Cardiac septum (tissue), 1 donor: Measurements from ENCODE around the gene CUEDC1. TPM values are rescaled to one million over a fixed set of nuclear protein-coding genes. Genes with fewer than 3 reads are reported as not detected.

Experiments
- DNase-seq: peaks from one replicate; pipeline ENCODE4 v3.0.0-alpha.2; 2020; ENCODE audit warnings: low spot score
- intact Hi-C: fragments of 100-400 bp; cut with DNase I; formaldehyde crosslinking; loops from one replicate; pipeline ENCODE4 v1.14.0; 2022
- total RNA-seq: library from RNA; stranded (reverse); fragmentation: NEBNext Ultra II Directional; extraction: Animal tissue kit (Norgen Biotek cat#: 25700); gene quantifications from one replicate; pipeline ENCODE4 v1.2.1, GENCODE V29; 2021
- donor health status: DM: no; HTN: no; CAD: no.

CUEDC1 gene
- total RNA-seq, 1 donor from 2014 or later, result 46.6 TPM

- no peak for DNase-seq
- intact Hi-C loops, result no loop called here
Observed at GRCh38 chr17:57873261-57874057, 81.8 kb downstream of the CUEDC1 start.

- DNase-seq, result no peak
- intact Hi-C loops, result no loop called here
Observed at GRCh38 chr17:57872536-57872935, 82.7 kb downstream of the CUEDC1 start.

DNA sequence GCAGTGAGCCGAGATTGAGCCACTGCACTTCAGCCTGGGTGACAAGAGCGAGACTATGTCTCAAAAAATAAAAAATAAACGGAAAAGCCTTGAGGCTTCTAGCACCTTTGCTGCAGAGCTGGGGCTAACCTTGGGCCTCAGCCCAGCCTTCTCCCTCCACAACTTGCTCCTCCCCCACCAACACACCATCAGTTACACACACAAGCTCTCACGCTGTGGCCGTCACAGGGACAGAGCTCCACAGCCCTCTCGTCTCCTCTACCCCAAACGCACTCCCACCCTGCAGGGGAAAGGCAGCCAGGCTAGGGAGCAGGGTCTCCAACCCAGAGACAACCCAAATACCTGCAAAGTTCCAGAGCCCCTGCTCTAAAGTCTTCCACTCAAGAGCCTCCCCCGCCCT, 83.3 kb downstream of the CUEDC1 start:
- intact Hi-C loops, result no loop called here
- DNase-seq, result no peak

GRCh38 chr17:57871155-57871554, 84.1 kb downstream of the CUEDC1 start:
- no peak for DNase-seq
- intact Hi-C loops, result no loop called here

DNA sequence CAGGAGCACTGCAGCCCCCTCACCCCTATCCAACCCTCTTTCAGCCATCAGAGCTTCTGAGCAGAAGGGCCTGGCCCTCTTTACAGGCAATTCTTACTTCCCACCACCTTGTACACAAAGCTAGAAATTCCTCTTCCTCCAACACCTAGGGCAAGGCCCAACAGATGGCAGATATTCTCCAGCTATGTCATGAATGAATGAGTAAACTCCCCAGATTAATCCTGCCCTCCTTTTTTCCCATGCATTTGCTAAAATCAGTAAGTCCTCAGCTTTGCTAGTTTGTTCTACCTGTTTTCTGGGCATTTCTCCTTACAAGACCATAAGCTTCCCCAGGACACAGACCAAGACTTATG, 85.0 kb downstream of the CUEDC1 start:
- DNase-seq, result no peak
- intact Hi-C loops, result no loop called here

DNA sequence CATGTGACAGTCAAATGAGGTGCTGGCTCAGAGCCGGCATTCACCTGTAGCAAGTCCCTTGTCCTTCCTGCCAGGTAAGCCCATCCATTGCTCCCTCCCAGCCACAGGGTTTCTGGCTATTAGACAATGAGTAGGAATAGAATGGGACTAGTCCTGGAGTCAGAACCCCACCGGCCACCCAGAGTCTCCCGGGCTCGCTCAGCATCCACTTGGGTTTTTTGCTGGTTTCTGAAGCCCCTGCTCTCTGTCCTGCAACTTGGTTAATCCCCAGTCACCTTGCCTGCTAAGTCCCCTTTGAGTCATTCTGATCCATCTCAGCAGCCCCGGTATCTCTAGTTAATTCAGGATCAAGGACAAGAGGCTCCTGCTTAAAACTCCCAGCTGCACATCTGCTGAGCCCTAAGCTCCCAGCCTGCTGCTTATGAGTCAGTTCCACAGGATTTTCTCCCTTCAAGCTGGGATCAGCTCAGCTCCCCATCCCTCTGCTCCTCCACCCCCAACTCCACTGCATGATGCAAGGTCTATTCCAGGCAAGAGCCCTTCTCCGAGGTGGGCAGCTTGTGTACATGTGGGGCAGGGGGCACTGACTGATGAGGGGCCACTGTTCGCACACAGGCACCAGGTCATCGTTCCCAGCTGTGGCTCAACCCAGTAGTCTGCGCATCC, 85.5 kb downstream of the CUEDC1 start:
- DNase-seq, result no peak
- intact Hi-C loops, result no loop called here

GRCh38 chr17:57868910-57869616, 86.1 kb downstream of the CUEDC1 start:
- intact Hi-C loops, result no loop called here
- no peak for DNase-seq

GRCh38 chr17:57868007-57868909, 87.0 kb downstream of the CUEDC1 start:
- intact Hi-C loops, result no loop called here
- peak; percentile 89 for DNase-seq

GRCh38 chr17:57867126-57867525, 88.1 kb downstream of the CUEDC1 start:
- intact Hi-C loops, result no loop called here
- no peak for DNase-seq

GRCh38 chr17:57866723-57867122, 88.5 kb downstream of the CUEDC1 start:
- DNase-seq, result no peak
- intact Hi-C loops, result no loop called here

DNA sequence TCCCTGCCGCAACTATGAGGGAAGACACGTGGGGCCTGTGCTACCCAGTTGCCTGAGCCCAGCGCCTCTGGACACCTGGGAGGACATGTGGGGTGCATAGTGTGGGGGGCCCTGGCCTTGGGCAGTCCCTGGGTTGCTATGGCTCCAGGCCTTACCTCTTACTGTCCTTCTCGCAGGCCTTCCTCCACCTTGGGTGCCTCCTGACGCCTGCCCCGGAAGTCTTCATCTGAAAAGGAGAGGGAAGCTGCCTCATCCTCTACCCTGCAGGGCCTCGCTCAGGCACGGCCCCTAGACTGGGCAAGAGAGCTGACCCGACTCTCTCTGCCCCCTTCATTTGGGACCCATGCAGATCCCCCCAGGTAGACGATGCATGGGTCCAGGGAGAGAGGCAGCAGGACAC, 88.9 kb downstream of the CUEDC1 start:
- no peak for DNase-seq
- intact Hi-C loops, result no loop called here

- no peak for DNase-seq
- intact Hi-C loops, result no loop called here
Observed at GRCh38 chr17:57864273-57864672, 90.9 kb downstream of the CUEDC1 start.

DNA sequence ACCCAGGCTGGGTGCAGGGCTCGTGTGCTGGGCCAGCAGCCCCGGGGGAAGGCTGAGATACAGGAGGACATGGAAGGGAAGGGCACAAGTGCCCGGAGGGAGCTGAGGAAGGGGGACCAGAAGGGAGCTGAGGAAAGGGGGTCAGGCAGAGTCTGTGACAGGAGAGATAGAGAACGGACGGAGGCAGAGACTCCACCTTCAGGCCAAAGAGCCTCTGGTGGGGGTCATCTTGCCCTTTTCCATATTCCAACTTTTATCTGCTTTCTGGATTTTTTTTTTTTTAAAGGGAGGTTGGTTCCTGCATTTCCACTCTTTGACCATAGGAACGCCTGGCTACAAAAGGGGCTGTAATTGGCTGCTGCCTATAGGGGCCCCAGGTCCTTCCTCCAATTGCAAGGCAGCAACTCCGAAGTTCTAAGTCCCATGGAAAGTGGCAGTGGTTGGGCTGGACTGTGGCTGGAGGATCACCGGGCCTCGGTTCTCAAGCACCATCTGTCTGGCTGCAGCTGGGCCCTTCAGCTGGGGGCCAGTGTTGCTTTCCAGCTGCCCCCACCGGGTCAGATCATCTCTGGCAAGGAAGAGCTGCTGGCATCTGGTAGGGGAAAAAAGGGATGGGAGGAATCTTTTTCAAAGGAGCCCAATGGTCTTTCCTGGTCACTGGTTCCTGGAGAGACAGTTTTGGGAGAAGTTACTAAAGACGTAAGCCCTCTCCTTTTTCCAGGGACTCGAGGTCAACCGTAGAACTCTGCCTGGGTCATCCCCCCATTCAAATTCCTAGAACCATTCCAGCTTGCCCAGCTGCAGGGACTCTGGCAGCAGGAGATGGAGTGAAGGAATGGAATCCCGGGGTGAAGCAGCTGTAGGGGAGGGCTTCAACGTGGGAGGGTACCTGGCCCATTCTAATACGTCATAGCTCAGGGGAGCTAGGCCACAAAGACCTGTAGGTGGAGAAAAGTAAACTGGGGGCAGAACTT, 92.2 kb downstream of the CUEDC1 start:
- intact Hi-C loops, result no loop called here
- DNase-seq, result no peak

- peak; percentile 85 for DNase-seq
- intact Hi-C loops, result no loop called here
Observed at GRCh38 chr17:57861790-57862693, 93.2 kb downstream of the CUEDC1 start.

DNA sequence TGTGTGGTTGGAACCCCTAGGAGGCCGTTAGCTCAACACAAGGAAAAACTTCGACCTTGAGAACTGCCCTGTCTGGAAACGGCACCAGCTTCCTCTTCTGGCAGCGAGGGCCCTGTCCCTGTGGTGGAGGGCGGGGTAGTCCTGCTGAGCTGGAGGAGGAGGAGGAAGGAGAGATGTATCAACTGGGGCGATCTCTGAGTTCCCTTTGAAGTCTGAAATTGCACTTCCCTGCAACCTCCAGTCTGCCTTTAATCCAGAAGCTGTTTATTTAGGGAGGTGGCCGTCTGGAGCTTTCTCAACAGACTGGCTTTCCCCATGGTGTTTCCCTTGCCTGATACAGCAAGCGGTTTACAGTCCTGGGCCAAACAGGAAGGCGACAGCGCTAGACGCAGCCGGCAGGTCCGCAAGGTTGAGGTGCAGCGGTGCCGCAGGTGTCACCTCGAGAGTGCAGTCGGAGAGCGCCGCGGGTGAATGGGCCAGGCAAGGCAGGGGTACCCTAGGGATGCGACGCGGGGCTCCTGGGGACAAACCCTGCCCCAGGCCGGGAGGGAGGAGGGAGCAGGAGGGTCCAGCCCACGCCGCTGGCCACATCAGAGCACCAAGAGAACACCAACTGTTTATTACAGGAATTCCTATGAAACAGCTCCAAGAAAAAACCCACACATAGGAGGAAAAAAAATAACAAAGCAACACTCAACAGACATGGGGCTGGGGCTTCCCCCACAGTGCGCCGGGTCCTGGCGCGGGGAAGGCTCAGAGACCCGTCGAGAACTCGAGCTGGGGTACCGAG, 94.0 kb downstream of the CUEDC1 start:
- intact Hi-C loops, result no loop called here

GRCh38 chr17:57860414-57860999, 94.7 kb downstream of the CUEDC1 start:
- no peak for DNase-seq
- intact Hi-C loops, result no loop called here

More for the DNA sequence above, 94.0 kb downstream of the CUEDC1 start:
- DNase-seq, result peak; percentile 89
